Stimulated activated memory B cell treated with anti-CD40 and anti-IgM and Interleukin-4, amounts not matched to agents 10 μg/mL and 1 μg/mL and 100 μg/mL, for 72 hours (primary cell): Measurements from ENCODE around the gene TAOK1.

ENCODE experiments used
- ATAC-seq: fragments of 150-1000 bp; cut with Tn5 transposase; 2 replicates; pipeline ENCODE4 v1.10.0; 2021
- H3K27ac Mint-ChIP-seq: one replicate; pipeline ENCODE4 v1.8.0; 2022; ENCODE audit warnings: mild to moderate bottlenecking, mixed read lengths
- H3K27me3 Mint-ChIP-seq: one replicate; pipeline ENCODE4 v1.8.0; 2022; ENCODE audit warnings: mixed read lengths
- H3K36me3 Mint-ChIP-seq: one replicate; pipeline ENCODE4 v1.8.0; 2022; ENCODE audit warnings: mixed read lengths
- H3K4me1 Mint-ChIP-seq: one replicate; pipeline ENCODE4 v1.8.0; 2022; ENCODE audit warnings: mixed read lengths
- H3K4me3 Mint-ChIP-seq: one replicate; pipeline ENCODE4 v1.8.0; 2022; ENCODE audit warnings: mild to moderate bottlenecking, moderate library complexity, mixed read lengths
- H3K9me3 Mint-ChIP-seq: one replicate; pipeline ENCODE4 v1.8.0; 2022; ENCODE audit warnings: mixed read lengths

The TAOK1 gene

DNA sequence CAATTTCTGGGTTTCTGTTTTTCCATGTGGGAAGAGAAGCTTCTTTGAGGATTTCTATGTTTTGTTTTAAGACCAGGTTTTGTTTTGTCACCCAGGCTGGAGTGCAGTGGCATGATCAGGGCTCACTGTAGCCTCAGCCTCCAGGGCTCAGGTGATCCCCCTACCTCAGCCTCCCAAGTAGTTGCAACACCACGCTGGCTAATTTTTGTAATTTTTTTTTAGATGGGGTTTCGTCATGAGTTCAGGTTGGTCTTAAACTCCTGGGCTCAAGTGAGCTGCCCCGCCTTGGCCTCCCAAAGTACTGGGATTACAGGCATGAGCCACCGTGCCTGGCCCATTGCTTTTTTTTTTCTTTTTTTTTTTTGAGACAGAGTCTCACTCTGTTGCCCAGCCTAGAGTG is 25.5 kb upstream of the TAOK1 start:
- H3K4me3 Mint-ChIP-seq = no peak overlapping the region
- no peak overlapping the region for H3K27ac Mint-ChIP-seq
- no peaks in the 10 kb centered on the region for H3K9me3 Mint-ChIP-seq
- H3K36me3 Mint-ChIP-seq = no peaks in the 10 kb centered on the region
- H3K4me1 Mint-ChIP-seq = no peaks in the 10 kb centered on the region
- H3K27me3 Mint-ChIP-seq = no peaks in the 10 kb centered on the region
- ATAC-seq = no peak

DNA sequence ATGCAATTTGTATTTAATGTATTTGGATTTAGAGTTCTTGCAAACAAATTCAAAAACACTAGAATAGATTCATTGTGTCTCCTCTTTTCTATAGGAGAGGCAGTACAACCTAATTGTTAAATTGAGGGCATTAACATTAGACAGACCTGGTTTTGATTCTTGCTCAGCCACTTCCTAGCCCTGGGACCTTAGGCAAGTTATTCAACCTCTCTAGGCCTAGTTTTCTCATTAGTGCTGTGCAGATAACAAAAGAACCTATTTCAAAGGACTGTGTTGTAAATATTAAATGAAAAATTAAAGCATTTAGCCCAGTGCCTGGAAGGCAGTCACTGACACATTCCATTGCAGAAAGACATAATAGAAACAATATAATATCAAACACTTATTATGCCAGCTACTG is 22.0 kb upstream of the TAOK1 start:
- H3K36me3 Mint-ChIP-seq = no peaks in the 10 kb centered on the region
- no peak overlapping the region for H3K27ac Mint-ChIP-seq
- no peak overlapping the region for H3K4me3 Mint-ChIP-seq
- ATAC-seq = no peak
- H3K4me1 Mint-ChIP-seq = no peaks in the 10 kb centered on the region
- no peaks in the 10 kb centered on the region for H3K9me3 Mint-ChIP-seq
- no peaks in the 10 kb centered on the region for H3K27me3 Mint-ChIP-seq

DNA sequence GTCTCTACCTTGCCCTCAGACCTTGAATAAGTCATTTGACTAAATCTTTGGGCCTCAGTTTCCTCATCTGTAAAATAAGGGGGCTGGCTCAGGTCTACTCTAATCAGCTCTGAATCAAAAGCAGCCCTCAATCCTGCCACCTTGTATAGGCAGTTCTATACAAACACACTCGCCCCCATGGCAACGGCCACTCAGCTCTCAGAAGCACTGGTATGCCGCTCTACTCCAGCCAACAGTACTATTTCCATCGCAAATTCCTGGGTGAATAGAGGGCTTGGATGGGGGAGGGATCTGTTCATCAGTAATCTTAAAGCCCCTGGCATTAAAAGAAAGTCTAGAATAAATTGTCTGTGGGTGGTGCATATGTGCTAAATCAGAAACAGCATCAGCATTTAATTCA is 21.2 kb upstream of the TAOK1 start:
- Mint-ChIP-seq H3K4me3 (no peak overlapping the region), H3K36me3 (no peaks in the 10 kb centered on the region), H3K9me3 (no peaks in the 10 kb centered on the region), H3K27ac (no peak overlapping the region), H3K27me3 (no peaks in the 10 kb centered on the region), H3K4me1 (no peaks in the 10 kb centered on the region)
- ATAC-seq = no peak

GRCh38 chr17:29369831-29370735 is 20.1 kb upstream of the TAOK1 start:
- Mint-ChIP-seq H3K36me3 (no peaks in the 10 kb centered on the region), H3K4me3 (no peak overlapping the region), H3K9me3 (no peaks in the 10 kb centered on the region), H3K27me3 (no peaks in the 10 kb centered on the region), H3K27ac (no peak overlapping the region), H3K4me1 (no peaks in the 10 kb centered on the region)
- peak; percentile 92 for ATAC-seq

- Mint-ChIP-seq H3K9me3 (no peaks in the 10 kb centered on the region), H3K27me3 (peaks cover 19% of the 10 kb centered on the region), H3K4me3 (no peak overlapping the region), H3K27ac (no peak overlapping the region), H3K36me3 (no peaks in the 10 kb centered on the region), H3K4me1 (no peaks in the 10 kb centered on the region)
- ATAC-seq = no peak
Observed at GRCh38 chr17:29376667-29377270, 13.4 kb upstream of the TAOK1 start.

- Mint-ChIP-seq H3K27me3 (peaks cover 19% of the 10 kb centered on the region), H3K4me1 (no peaks in the 10 kb centered on the region), H3K27ac (no peak overlapping the region), H3K36me3 (no peaks in the 10 kb centered on the region), H3K9me3 (no peaks in the 10 kb centered on the region), H3K4me3 (no peak overlapping the region)
- ATAC-seq = no peak
Observed at GRCh38 chr17:29378500-29378899, 11.7 kb upstream of the TAOK1 start.

DNA sequence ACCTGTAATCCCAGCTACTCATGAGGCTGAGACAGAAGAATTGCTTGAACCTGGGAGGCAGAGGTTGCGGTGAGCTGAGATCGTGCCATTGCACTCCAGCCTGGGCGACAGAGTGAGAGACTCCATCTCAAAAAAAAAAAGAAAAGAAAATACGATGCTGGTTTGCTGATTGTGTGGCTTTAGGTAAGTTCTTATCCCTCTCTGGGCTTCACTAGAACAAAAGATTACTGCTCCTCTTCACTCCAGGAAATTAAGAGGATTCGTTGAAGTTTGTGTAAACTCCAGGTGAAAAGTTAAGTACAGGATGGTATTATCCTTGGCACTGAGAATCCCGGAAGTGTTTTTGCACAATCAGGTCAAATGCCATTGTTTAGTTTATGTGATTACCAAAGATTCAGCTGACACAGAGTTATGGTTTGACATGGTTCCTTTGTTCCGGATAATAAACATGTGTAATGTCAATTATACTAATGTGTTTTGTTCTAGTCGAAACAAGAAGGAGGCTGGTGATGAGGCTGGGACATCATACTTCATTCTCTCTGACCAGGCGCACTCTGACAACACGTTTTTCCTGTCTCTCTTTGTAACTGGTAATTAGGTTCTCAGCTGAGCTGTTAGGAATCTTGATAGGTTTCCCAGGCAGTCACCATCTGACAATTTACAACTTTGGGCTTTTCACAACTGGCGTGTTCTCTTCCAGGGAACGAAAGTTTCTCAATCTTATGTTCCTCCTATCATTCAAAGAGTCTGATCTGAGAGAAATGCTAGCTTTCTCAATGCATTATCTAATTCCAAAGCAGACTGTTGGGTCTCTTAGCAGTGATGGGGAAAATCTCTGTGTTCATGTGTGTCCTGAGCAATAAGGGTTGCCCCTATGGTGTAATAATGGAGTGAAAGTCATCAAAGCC is 10.8 kb upstream of the TAOK1 start:
- peaks cover 19% of the 10 kb centered on the region for H3K27me3 Mint-ChIP-seq
- H3K4me1 Mint-ChIP-seq = no peaks in the 10 kb centered on the region
- no peak overlapping the region for H3K4me3 Mint-ChIP-seq
- H3K27ac Mint-ChIP-seq = no peak overlapping the region
- no peaks in the 10 kb centered on the region for H3K9me3 Mint-ChIP-seq
- no peaks in the 10 kb centered on the region for H3K36me3 Mint-ChIP-seq
- ATAC-seq = no peak

GRCh38 chr17:29383686-29384085 is 6.5 kb upstream of the TAOK1 start:
- Mint-ChIP-seq H3K4me1 (no peaks in the 10 kb centered on the region), H3K4me3 (no peak overlapping the region), H3K36me3 (no peaks in the 10 kb centered on the region), H3K27me3 (no peaks in the 10 kb centered on the region), H3K27ac (no peak overlapping the region), H3K9me3 (no peaks in the 10 kb centered on the region)
- ATAC-seq = no peak

GRCh38 chr17:29384901-29385300 is 5.3 kb upstream of the TAOK1 start:
- Mint-ChIP-seq H3K4me1 (peaks cover 6% of the 10 kb centered on the region), H3K27me3 (no peaks in the 10 kb centered on the region), H3K36me3 (no peaks in the 10 kb centered on the region), H3K27ac (no peak overlapping the region), H3K4me3 (no peak overlapping the region), H3K9me3 (no peaks in the 10 kb centered on the region)
- ATAC-seq = no peak

DNA sequence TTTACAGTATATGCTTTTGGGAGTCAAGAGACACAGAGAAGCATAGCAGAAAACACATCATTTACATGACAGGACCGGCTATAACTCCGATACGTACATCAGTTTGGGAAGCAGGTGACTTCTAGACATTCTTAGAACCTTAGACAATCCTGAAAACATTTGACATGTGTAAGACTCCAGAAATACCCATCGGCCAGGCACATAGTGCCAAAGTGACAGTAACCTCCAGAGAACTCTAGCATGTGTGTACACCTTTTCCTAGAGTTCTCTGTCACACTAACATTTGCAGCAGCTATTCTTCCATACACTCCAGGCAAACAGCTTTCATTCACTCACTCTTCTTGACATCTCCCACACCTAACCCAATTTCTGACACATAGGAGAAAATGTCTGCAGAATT is 3.4 kb upstream of the TAOK1 start:
- Mint-ChIP-seq H3K4me1 (peaks cover 15% of the 10 kb centered on the region), H3K4me3 (no peak overlapping the region), H3K9me3 (no peaks in the 10 kb centered on the region), H3K36me3 (no peaks in the 10 kb centered on the region), H3K27ac (no peak overlapping the region), H3K27me3 (no peaks in the 10 kb centered on the region)
- no peak for ATAC-seq

DNA sequence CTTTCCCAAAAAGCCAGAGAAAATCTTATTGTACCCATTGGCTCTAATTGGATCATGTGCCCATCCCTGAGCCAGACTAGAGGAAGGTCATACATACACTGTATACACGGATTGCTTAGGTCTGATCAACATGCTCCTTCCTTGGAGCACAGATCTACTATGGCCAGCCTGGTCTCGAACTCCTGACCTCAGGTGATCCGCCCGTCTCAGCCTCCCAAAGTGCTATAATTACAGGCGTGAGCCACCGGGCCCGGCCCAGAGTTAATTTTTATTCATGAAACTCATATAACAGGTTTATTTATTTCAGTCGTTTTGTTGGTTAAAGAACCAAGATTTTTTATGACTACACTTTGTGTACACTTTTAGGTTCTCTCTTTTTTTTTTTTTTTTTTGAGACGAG is 1.2 kb upstream of the TAOK1 start:
- H3K4me3 Mint-ChIP-seq = no peak overlapping the region

DNA sequence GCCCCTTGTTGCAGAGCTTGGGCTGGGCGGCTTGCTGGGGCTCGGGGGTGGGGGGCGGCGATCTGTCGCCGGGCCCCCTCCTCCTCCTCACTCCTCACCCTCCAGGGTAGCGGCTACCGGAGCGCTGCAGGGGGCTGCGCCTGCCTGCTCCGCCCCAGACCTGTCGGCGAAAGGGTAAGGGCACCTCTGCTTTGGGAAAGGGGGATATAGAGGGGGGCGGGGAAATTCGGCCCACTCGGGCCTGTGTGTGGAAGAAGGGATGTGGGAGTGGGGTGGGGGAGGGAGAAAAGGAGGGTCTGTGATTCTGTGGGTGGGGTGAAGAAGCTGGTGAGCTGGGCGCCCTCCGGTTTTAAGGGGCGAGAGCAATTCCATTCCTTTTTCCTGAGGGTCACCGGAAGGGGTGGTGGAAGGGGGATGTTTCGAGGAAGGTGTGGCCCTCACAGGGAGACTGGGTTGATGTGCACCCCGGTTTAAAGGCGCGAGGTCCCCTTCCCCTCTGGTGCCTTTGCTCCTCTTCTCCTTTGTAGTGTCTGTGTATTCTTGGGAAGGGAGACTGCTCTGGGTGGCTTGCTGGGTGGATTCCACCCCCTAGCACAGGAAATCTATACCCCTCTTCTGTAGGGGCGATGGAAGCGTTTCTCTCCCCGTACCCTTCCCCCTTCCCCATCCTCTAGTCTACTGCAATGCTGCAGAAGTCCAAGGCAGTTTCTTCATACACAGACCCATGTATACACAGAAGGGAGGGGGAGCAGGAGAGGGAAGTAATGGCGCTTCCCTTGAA is 878 bp downstream of the TAOK1 start:
- Mint-ChIP-seq H3K27me3 (no peaks in the 10 kb centered on the region), H3K4me1 (peaks cover 46% of the 10 kb centered on the region), H3K9me3 (no peaks in the 10 kb centered on the region), H3K4me3 (peak overlapping the region; percentile 96), H3K36me3 (no peaks in the 10 kb centered on the region), H3K27ac (peak overlapping the region; percentile 87)
- peak; percentile 32 for ATAC-seq

More for the DNA sequence above, 1.2 kb upstream of the TAOK1 start:
- no peak for ATAC-seq
- Mint-ChIP-seq H3K36me3 (no peaks in the 10 kb centered on the region), H3K9me3 (no peaks in the 10 kb centered on the region), H3K27me3 (no peaks in the 10 kb centered on the region), H3K27ac (no peak overlapping the region), H3K4me1 (peaks cover 36% of the 10 kb centered on the region)

DNA sequence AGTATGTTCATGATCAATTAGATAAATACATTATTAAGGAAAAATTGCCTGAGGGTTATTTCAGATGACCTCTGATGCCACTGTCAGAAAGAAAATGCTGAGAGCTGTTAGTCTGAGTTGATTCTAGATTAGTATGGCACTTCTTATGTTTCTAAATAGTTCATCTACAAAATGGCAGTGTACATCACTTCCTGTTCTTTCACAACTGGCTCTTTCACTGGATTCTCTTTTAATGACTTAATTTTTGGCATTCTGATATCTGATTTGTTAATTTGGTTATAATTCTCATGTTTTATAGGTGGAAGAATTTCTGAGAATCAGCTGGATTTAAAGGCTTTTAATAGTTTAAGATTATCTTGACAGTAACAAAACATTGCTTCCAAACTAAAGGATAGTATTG is 3.3 kb downstream of the TAOK1 start:
- Mint-ChIP-seq H3K4me1 (peaks cover 52% of the 10 kb centered on the region), H3K36me3 (peaks cover 8% of the 10 kb centered on the region), H3K9me3 (no peaks in the 10 kb centered on the region), H3K4me3 (no peak overlapping the region), H3K27ac (no peak overlapping the region), H3K27me3 (no peaks in the 10 kb centered on the region)
- no peak for ATAC-seq

- Mint-ChIP-seq H3K36me3 (peaks cover 13% of the 10 kb centered on the region), H3K27ac (no peak overlapping the region), H3K4me1 (peaks cover 50% of the 10 kb centered on the region), H3K9me3 (no peaks in the 10 kb centered on the region), H3K4me3 (no peak overlapping the region), H3K27me3 (no peaks in the 10 kb centered on the region)
- no peak for ATAC-seq
Observed at GRCh38 chr17:29394761-29395160, 4.6 kb downstream of the TAOK1 start.

- Mint-ChIP-seq H3K27me3 (no peaks in the 10 kb centered on the region), H3K4me1 (peaks cover 54% of the 10 kb centered on the region), H3K4me3 (no peak overlapping the region), H3K27ac (no peak overlapping the region), H3K36me3 (peaks cover 26% of the 10 kb centered on the region), H3K9me3 (no peaks in the 10 kb centered on the region)
- no peak for ATAC-seq
Observed at GRCh38 chr17:29396066-29396465, 5.9 kb downstream of the TAOK1 start.
